Measurements from ENCODE around the gene EIF2B1.

Gene EIF2B1

DNA sequence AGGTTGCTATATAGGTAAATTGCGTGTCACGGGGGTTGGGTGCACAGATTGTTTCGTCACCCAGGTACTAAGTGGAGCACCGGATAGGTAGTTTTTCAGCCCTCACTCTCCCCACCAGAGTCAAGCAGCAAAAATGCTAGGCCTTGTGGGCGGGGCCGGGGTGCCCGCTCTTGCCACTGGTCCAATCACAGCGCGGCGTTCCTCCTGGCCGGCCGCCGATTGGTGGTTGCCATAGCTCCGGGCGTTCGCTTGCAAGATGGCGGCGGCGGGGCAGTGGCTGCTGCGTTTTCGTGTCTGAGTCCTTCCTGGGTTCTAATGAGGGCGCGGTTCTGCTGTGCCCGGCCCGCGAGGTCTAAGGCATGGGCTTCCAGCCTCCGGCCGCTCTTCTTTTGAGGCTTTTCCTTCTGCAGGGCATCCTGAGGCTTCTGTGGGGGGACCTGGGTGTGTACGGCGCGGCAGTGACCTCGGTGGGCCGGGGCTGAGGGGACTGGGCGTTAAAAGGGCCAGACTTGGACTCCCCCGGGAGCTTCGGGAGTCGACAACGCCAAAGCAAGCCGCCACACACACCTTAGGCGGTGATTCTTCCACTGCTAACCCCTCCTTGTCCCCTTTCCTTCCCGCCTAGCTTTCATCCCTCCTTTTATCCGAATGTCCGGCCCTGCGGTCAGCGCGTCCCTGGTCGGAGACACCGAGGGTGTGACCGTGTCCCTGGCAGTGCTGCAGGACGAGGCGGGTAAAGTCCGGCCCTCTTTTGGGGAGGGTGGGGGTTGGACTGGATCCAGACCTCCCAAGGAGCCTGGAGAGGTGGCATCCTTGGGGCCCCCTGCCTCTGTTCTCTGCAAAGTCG, 37.6 kb upstream of the EIF2B1 start, which contains the start of gene TCTN2:
Gene TCTN2, plus strand, starts transcription at position 232 of the 847 bp plus-strand sequence. Its CDS starts 128 bp downstream, at position 360.
- H3K4me3 ChIP-seq (ENCODE audit: low read depth, low read length) = peak within 1 kb of the TSS; percentile 74
- peak; percentile 96 for DNase-seq (ENCODE audit: low read depth)
- no peak for TF ChIP-seq POLR2A (IDR thresholded peaks at IDR 0.05; ENCODE audit: extremely low read depth, insufficient read length)
- no peak for TF ChIP-seq CTCF (IDR thresholded peaks at IDR 0.05; ENCODE audit: low read depth, low read length)
- TF ChIP-seq, protein P1, sequence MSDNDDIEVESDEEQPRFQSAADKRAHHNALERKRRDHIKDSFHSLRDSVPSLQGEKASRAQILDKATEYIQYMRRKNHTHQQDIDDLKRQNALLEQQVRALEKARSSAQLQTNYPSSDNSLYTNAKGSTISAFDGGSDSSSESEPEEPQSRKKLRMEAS (IDR thresholded peaks at IDR 0.05; ENCODE audit: low read depth, low read length) = no peak
- no peak for TF ChIP-seq MYC (IDR thresholded peaks at IDR 0.05; ENCODE audit: low read depth, low read length)

DNA sequence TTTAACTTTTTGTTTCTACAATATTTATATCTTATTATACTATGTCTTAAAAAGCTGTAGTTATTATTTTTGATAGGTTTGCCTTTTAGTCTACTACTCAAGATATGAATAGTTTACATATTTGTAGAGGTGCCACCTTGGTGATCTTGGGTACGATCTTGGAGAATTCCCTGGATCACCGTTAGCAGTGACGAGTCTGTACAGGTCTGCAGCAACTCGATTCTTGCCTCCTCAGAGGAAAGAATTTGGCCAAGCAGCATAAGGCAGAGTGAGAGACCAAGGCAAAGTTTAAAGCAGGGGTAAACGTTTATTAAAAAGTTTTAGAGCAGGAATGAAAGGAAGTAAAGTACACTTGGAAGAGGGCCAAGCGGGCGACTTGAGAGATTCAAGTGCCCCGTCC, 34.3 kb upstream of the EIF2B1 start:
- DNase-seq (ENCODE audit: low read depth) = no peak
- H3K4me3 ChIP-seq (ENCODE audit: low read depth, low read length) = no peak overlapping the region
- no peak for TF ChIP-seq POLR2A (IDR thresholded peaks at IDR 0.05; ENCODE audit: extremely low read depth, insufficient read length)

DNA sequence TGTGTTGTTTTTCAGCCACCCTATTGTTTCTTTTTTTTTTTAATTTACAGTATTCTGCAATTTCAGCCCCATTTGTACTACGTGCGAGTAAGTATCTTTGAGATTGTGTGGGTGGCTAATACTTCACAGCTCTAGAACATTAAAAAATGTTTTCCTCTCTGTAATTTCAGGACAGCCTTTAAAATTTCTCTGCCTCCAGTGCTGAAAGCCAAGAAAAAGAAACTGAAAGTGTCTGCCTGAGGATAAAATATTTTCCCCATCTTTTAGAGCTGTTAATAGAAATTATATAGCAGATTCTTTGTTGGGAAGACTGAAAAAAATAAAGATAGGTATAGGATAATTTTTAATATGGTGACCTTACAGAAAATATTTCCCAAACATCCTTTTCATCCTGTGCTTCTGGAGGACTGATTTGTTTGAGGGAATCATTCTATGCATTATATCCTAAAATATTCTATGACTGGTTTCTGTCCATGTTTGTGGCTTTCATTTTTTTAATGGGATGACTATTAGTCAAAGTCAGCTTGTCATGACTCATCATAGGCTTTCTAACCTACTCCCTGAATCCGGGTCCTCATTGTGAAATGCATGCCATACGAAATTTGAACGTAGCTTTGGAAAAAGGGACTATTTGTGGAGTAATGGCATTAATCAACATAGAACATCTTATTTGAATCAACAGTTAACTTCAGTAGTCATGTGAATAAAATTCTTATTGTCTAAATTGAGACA, 26.7 kb upstream of the EIF2B1 start:
- no peak overlapping the region for H3K4me3 ChIP-seq (ENCODE audit: low read depth, low read length)
- DNase-seq (ENCODE audit: low read depth) = no peak
- TF ChIP-seq POLR2A (IDR thresholded peaks at IDR 0.05; ENCODE audit: extremely low read depth, insufficient read length) (no peak), CTCF (IDR thresholded peaks at IDR 0.05; ENCODE audit: low read depth, low read length) (no peak), MYC (IDR thresholded peaks at IDR 0.05; ENCODE audit: low read depth, low read length) (no peak)
- TF ChIP-seq, protein P1 (IDR thresholded peaks at IDR 0.05; ENCODE audit: low read depth, low read length) = no peak

GRCh38 chr12:123657211-123657610, 23.7 kb upstream of the EIF2B1 start:
- no peak overlapping the region for H3K4me3 ChIP-seq (ENCODE audit: low read depth, low read length)
- TF ChIP-seq, protein P1 (IDR thresholded peaks at IDR 0.05; ENCODE audit: low read depth, low read length) = no peak
- TF ChIP-seq CTCF (IDR thresholded peaks at IDR 0.05; ENCODE audit: low read depth, low read length) = no peak
- TF ChIP-seq MYC (IDR thresholded peaks at IDR 0.05; ENCODE audit: low read depth, low read length) = no peak
- no peak for TF ChIP-seq POLR2A (IDR thresholded peaks at IDR 0.05; ENCODE audit: extremely low read depth, insufficient read length)
- no peak for DNase-seq (ENCODE audit: low read depth)

- H3K4me3 ChIP-seq (ENCODE audit: low read depth, low read length) = no peak overlapping the region
- TF ChIP-seq CTCF (IDR thresholded peaks at IDR 0.05; ENCODE audit: low read depth, low read length) (no peak), POLR2A (IDR thresholded peaks at IDR 0.05; ENCODE audit: extremely low read depth, insufficient read length) (no peak), MYC (IDR thresholded peaks at IDR 0.05; ENCODE audit: low read depth, low read length) (no peak)
- TF ChIP-seq, protein P1 (IDR thresholded peaks at IDR 0.05; ENCODE audit: low read depth, low read length) = no peak
- no peak for DNase-seq (ENCODE audit: low read depth)
Observed at GRCh38 chr12:123656392-123656791, 22.9 kb upstream of the EIF2B1 start.

- TF ChIP-seq POLR2A (IDR thresholded peaks at IDR 0.05; ENCODE audit: extremely low read depth, insufficient read length) (no peak), CTCF (IDR thresholded peaks at IDR 0.05; ENCODE audit: low read depth, low read length) (no peak), MYC (IDR thresholded peaks at IDR 0.05; ENCODE audit: low read depth, low read length) (no peak)
- TF ChIP-seq, protein P1 (IDR thresholded peaks at IDR 0.05; ENCODE audit: low read depth, low read length) = no peak
- no peak overlapping the region for H3K4me3 ChIP-seq (ENCODE audit: low read depth, low read length)
- no peak for DNase-seq (ENCODE audit: low read depth)
Observed at GRCh38 chr12:123655420-123655819, 21.9 kb upstream of the EIF2B1 start.

Data from NB4 (cell line).